HuH-7 (cell line): Measurements from ENCODE around the gene PPEF1.
"Not testable (repeated sequence)": the region's sequence is repeated elsewhere in the genome, so short reads cannot be mapped to it uniquely, and the experiment has no call there.

Experiments
- DNase-seq: peaks from one replicate; pipeline ENCODE4 v3.0.0; 2011; ENCODE audit warnings: low spot score

PPEF1 gene

GRCh38 chrX:18702362-18703195 is 4.9 kb upstream of the PPEF1 start:
- DNase-seq: no peak

DNA sequence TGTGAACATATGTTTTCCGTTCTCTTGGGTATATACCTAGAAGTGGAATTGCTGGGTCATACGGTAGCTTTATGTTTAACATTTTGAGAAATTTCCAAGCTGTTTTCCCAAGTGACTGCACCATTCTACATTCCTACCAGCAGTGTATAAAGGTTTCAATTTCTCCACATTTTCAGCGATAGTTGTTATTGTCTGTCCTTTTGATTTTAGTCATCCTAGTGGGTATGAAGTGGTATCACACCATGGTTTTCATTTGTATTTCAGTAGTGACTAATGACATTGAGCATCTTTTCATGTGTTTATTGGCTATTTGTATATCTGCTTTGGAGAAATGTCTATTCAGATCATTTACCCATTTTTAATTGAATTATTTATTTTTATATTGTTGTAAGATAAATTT is 2.4 kb downstream of the PPEF1 start:
- no peak for DNase-seq

DNA sequence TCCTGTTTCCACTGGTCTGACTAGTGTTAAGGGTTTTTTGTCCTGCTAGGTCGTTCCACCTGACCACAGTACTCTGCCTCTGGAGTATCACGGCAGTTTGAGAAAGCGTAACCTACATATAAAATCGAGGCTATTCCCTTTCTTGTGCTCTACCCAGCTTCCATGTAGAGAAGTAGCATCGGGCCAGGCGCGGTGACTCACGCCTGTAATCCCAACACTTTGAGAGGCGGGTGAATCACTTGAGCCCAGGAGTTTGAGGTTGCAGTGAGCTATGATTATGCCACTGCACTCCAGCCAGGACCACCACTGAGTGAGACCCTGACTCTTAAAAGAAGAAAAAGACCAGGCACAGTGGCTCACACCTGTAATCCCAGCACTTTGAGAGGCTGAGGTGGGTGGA is 7.5 kb downstream of the PPEF1 start:
- no peak for DNase-seq

- DNase-seq: no peak
These were observed 12.4 kb downstream of the PPEF1 start for GRCh38 chrX:18719852-18720251.

GRCh38 chrX:18721683-18722499 is 14.4 kb downstream of the PPEF1 start:
- no peak for DNase-seq

- DNase-seq: no peak
These were observed 15.1 kb downstream of the PPEF1 start for GRCh38 chrX:18722500-18723071.

GRCh38 chrX:18725310-18725943 is 18.0 kb downstream of the PPEF1 start:
- no peak for DNase-seq

DNA sequence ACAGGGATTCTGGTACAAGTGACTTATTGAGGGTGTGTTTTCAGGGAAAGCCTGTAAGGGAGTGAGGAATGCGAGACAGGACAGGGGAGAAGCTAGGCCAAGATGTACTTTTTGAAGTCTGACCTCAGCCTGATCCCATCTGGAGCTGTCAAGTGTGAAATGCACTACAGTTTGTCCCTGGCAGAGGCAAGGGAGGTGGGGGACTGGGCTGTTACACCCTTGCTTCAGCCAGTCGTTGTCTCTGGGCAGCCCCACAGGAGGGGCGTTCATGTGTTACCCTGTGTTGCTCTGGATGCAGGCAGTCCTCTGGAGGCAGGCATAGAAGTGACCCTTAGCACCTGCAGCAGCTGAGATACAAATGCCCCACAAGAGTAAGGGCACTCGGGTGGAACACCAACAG is 25.8 kb downstream of the PPEF1 start:
- DNase-seq: no peak

DNA sequence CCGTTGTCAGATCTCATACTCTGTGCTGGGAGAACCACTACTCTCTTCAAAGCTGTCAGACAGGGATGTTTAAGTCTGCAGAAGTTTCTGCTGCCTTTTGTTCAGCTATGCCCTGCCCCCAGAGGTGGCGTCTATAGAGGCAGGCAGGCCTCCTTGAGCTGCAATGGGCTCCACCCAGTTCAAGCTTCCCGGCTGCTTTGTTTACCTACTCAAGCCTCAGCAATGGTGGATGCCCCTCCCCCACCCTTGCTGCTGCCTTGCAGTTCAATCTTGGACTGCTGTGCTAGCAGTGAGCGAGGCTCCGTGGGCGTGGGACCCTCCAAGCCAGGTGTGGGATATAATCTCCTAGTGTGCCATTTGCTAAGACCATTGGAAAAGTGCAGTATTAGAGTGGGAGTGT is 32.2 kb downstream of the PPEF1 start:
- DNase-seq: not testable (repeated sequence)

DNA sequence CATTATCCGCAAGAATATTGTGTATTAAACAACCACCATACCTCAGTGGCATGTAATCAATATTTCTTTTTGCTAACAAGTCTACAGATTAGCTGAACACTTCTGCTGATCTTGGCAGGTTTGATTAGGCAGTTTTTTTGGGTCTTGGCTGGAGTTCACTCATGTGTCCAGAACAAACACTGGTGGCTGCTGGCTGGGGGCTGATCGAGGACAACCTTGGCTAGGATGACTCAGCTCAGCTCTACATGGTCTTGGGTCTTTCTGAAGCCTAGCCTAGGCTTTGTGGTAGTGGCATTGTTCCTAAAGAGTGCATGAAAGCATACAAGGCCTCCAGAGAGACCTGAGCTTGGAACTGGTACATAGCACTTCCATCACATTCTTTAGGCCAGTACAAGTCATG is 41.1 kb downstream of the PPEF1 start:
- DNase-seq: no peak

DNA sequence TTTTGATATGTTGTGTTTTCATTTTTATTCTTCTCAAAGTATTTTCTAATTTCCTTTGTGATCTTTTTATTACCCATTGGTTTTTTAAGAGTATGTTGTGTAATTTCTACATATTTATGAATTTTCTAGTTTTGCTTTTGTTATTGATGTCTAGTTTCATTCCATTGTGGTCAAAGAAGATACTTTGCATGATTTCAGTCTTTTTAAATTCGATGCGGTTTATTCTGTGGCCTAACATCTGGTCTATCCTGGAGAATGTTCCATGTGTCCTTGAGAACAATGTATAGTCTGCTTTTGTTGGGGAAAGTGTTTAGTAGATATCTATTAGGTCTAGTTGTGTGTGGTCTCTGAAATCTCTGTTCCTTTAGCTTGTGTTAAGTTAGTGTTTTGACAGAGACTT is 46.2 kb downstream of the PPEF1 start:
- DNase-seq: no peak

- DNase-seq: no peak
These were observed 48.2 kb downstream of the PPEF1 start for GRCh38 chrX:18755651-18756050.

- no peak for DNase-seq
These were observed 50.8 kb downstream of the PPEF1 start for GRCh38 chrX:18757956-18758932.

DNA sequence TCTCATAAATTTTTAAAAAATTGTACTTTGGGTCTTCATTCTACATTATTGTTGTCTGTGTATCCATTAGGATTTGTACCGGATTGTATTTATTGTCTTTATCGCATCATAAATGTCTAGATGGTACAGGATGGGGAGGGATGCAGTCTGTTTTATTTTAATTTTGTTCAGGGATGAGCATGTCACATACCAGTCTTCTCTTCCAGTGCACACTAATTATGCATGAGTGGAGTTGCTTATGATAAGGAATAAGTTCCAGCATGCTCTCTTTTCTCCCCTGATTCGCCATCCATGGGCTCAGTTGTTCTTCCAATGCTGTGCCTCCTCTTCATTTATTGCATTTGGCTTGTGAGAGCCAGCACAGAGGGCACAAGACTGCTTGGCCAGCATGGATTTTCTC is 54.3 kb downstream of the PPEF1 start:
- no peak for DNase-seq

DNA sequence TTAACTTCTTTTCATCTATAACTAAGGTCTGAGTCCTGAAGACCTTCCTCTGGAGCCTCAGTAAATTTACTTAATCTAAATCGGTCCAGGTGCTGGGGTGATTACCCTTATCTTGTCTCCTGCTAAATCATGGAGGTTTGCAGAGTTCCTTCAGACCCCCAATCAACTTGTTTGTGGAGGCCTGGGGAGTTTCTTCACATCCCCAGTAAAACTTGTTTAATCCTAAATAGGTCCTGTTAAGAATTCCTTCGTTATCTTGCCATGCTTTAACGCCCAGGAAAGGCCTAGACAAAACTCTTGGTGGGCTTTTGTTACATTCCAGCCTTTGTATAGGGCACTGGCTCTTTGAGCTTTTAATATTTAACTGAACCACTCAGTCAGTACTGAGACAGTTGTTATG is 55.7 kb downstream of the PPEF1 start:
- not testable (repeated sequence) for DNase-seq

GRCh38 chrX:18769364-18769763 is 61.9 kb downstream of the PPEF1 start:
- DNase-seq: no peak

GRCh38 chrX:18769812-18770573 is 62.5 kb downstream of the PPEF1 start:
- DNase-seq: no peak

DNA sequence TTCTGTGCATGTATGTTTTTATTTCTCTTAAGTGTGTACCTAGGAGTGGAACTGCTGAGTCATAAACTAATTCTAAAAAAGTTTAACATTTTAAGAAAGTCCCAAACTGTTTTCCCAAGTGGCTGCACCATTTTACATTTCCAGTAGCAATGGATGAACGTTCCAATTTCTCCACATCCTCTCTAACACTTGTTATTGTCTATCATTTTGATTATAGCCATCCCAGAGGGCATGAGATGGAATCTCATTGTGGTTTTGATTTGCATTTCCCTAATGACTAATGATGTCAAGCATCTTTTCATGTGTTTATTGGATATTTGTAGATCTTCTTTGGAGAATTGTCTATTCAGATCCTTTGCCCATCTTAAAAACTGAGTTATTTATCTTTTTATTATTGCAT is 82.5 kb downstream of the PPEF1 start:
- DNase-seq: no peak

DNA sequence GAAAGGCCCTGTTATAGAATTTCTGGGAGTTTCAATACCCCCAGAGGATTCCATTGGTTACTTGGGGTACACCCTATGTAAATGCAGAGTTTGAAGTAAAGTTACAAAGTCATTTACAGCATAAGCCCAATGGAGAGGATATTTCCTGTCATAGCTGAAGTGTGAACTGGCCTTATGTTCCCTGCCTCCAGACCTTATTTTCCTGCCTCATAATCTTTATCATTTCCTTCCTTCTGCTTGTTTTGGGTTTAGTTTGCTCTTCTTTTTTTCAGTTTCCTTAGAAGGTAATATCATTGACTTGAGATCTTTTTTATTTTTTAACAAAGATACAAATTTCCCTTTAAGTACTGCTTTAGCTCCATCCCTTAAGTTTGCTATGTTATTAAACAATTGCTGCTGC is 85.4 kb downstream of the PPEF1 start:
- DNase-seq: no peak

GRCh38 chrX:18793601-18794089 is 86.2 kb downstream of the PPEF1 start:
- peak; percentile 8 for DNase-seq
